ENCODE measurements around the gene ST6GALNAC5. TPM values are rescaled to one million over a fixed set of nuclear protein-coding genes. Genes with fewer than 3 reads are reported as not detected.
A peak's percentile ranks its signal among the peaks of the same experiment; 100 is the strongest.

ST6GALNAC5 gene
- polyA plus RNA-seq, 12 donors, result 1.3 to 4.9 (median 2.1) TPM; not detected in 2

- no peak for DNase-seq
These were observed 140.4 kb downstream of the ST6GALNAC5 start for GRCh38 chr1:77007675-77008074.

- DNase-seq, result no peak
These were observed 143.7 kb downstream of the ST6GALNAC5 start for GRCh38 chr1:77010937-77011336.

- no peak for DNase-seq
These were observed 144.8 kb downstream of the ST6GALNAC5 start for GRCh38 chr1:77012066-77012465.

- DNase-seq, result no peak
These were observed 147.0 kb downstream of the ST6GALNAC5 start for GRCh38 chr1:77014073-77014788.

GRCh38 chr1:77015748-77016341 is 148.6 kb downstream of the ST6GALNAC5 start:
- no peak for DNase-seq

GRCh38 chr1:77016386-77016985 is 149.2 kb downstream of the ST6GALNAC5 start:
- no peak for DNase-seq

GRCh38 chr1:77018311-77018710 is 151.0 kb downstream of the ST6GALNAC5 start:
- no peak for DNase-seq

- DNase-seq, result no peak
These were observed 151.5 kb downstream of the ST6GALNAC5 start for GRCh38 chr1:77018761-77019160.

GRCh38 chr1:77021732-77022131 is 154.5 kb downstream of the ST6GALNAC5 start:
- DNase-seq, result no peak

GRCh38 chr1:77024500-77024899 is 157.2 kb downstream of the ST6GALNAC5 start:
- DNase-seq, result no peak

GRCh38 chr1:77025599-77025998 is 158.3 kb downstream of the ST6GALNAC5 start:
- DNase-seq, result no peak

- no peak for DNase-seq
These were observed 158.9 kb downstream of the ST6GALNAC5 start for GRCh38 chr1:77026135-77026534.

- DNase-seq, result no peak
These were observed 159.4 kb downstream of the ST6GALNAC5 start for GRCh38 chr1:77026640-77027039.

GRCh38 chr1:77027847-77028246 is 160.6 kb downstream of the ST6GALNAC5 start:
- DNase-seq, result no peak

GRCh38 chr1:77030401-77031105 is 163.3 kb downstream of the ST6GALNAC5 start:
- DNase-seq, result no peak

- DNase-seq, result no peak
These were observed 163.9 kb downstream of the ST6GALNAC5 start for GRCh38 chr1:77031106-77031662.

- DNase-seq, result peak; percentile 8
These were observed 169.3 kb downstream of the ST6GALNAC5 start for GRCh38 chr1:77036560-77036959.

GRCh38 chr1:77037038-77037437 is 169.8 kb downstream of the ST6GALNAC5 start:
- no peak for DNase-seq

GRCh38 chr1:77038000-77038399 is 170.7 kb downstream of the ST6GALNAC5 start:
- DNase-seq, result no peak

- DNase-seq, result no peak
These were observed 171.8 kb downstream of the ST6GALNAC5 start for GRCh38 chr1:77039111-77039510.

- no peak for DNase-seq
These were observed 172.5 kb downstream of the ST6GALNAC5 start for GRCh38 chr1:77039739-77040138.

- DNase-seq, result no peak
These were observed 173.5 kb downstream of the ST6GALNAC5 start for GRCh38 chr1:77040826-77041225.

All from muscle of arm (tissue), 12 donors.